IMR-90 (cell line): ENCODE data around the gene PLA2G4D. TPM values are rescaled to one million over a fixed set of nuclear protein-coding genes. Genes with fewer than 3 reads are reported as not detected.

Experiments used
- ATAC-seq: fragments of 200-7000 bp; cut with Tn5 transposase; 2 replicates; pipeline ENCODE4 v1.9.1; 2020; ENCODE audit warnings: low read depth, mild to moderate bottlenecking, moderate library complexity
- BruUV-seq: library from RNA; stranded (reverse); fragments of 400-500 nt; replicated peaks from 2 replicates; lab custom pipeline; 2021; lab: Mats Ljungman, UMichigan
- CTCF ChIA-PET: fragments of 300-600 bp; formaldehyde crosslinking; extraction: SDS; loops from one replicate; lab custom pipeline; 2021; ENCODE audit warnings: antibody characterized with exemption; lab: Yijun Ruan, JAX
- POLR2A ChIA-PET: fragments of 300-600 bp; sonication (Branson Sonifier 250); formaldehyde crosslinking; loops from one replicate; lab custom pipeline; 2022; ENCODE audit warnings: antibody characterized with exemption; ENCODE audit not compliant: unreplicated experiment; lab: Charles Lee
- DNase-seq: peaks from one replicate; pipeline ENCODE4 v3.0.0; 2013
- H2AFZ ChIP-seq: replicated peaks from 2 replicates; pipeline ENCODE3; 2013; ENCODE audit warnings: low read length, mild to moderate bottlenecking; ENCODE audit not compliant: poor library complexity
- H2AK5ac ChIP-seq: 2 replicates; pipeline ENCODE4 v1.6.1; 2013; ENCODE audit warnings: low read depth, low read length, inconsistent platforms
- H2AK9ac ChIP-seq: replicated peaks from 2 replicates; pipeline ENCODE3; 2013; ENCODE audit warnings: mild to moderate bottlenecking, low read depth, low read length, moderate library complexity; ENCODE audit not compliant: poor library complexity
- H2BK120ac ChIP-seq: 2 replicates; pipeline ENCODE4 v1.6.1; 2013; ENCODE audit warnings: low read depth, low read length, inconsistent platforms
- H2BK15ac ChIP-seq: 3 replicates; pipeline ENCODE4 v1.6.1; 2013; ENCODE audit warnings: low read depth, low read length, inconsistent platforms
- H2BK20ac ChIP-seq: 2 replicates; pipeline ENCODE4 v1.6.1; 2013; ENCODE audit warnings: low read depth, mild to moderate bottlenecking, inconsistent platforms, low read length, moderate library complexity
- H2BK5ac ChIP-seq: 2 replicates; pipeline ENCODE4 v1.6.1; 2013; ENCODE audit warnings: mild to moderate bottlenecking, low read depth, low read length, inconsistent platforms; ENCODE audit not compliant: poor library complexity, severe bottlenecking
- H3K14ac ChIP-seq: replicated peaks from 2 replicates; pipeline ENCODE4 v1.6.1; 2013; ENCODE audit warnings: low read depth, low read length, inconsistent platforms
- H3K18ac ChIP-seq: 2 replicates; pipeline ENCODE4 v1.6.1; 2013; ENCODE audit warnings: low read depth, low read length, control low read depth
- H3K23ac ChIP-seq: 2 replicates; pipeline ENCODE4 v1.6.1; 2013; ENCODE audit warnings: low read depth, low read length, inconsistent platforms
- H3K27ac ChIP-seq: 2 replicates; pipeline ENCODE4 v1.5.1; 2013; ENCODE audit warnings: mild to moderate bottlenecking, control low read depth, low read length; ENCODE audit not compliant: insufficient read depth
- H3K27me3 ChIP-seq: 2 replicates; pipeline ENCODE4 v1.6.1; 2013; ENCODE audit warnings: low read length; ENCODE audit not compliant: control insufficient read depth, insufficient read depth
- H3K36me3 ChIP-seq: 2 replicates; pipeline ENCODE4 v1.6.1; 2013; ENCODE audit warnings: low read length, mixed read lengths; ENCODE audit not compliant: control insufficient read depth, insufficient read depth
- H3K4ac ChIP-seq: 2 replicates; pipeline ENCODE4 v1.6.1; 2013; ENCODE audit warnings: low read depth, low read length, inconsistent platforms
- H3K4me1 ChIP-seq: 2 replicates; pipeline ENCODE4 v1.6.1; 2013; ENCODE audit warnings: low read length, mixed read lengths; ENCODE audit not compliant: control insufficient read depth, insufficient read depth
- H3K4me2 ChIP-seq: 2 replicates; pipeline ENCODE4 v1.6.1; 2013; ENCODE audit warnings: low read depth, mild to moderate bottlenecking, control low read depth, low read length, moderate library complexity
- H3K4me3 ChIP-seq: 2 replicates; pipeline ENCODE4 v1.5.1; 2013; ENCODE audit warnings: low read depth, mild to moderate bottlenecking, control low read depth, low read length, moderate library complexity; ENCODE audit not compliant: insufficient read depth
- H3K56ac ChIP-seq: 2 replicates; pipeline ENCODE4 v1.6.1; 2013; ENCODE audit warnings: low read length, inconsistent platforms; ENCODE audit not compliant: insufficient read depth; ENCODE audit errors: extremely low read depth
- H3K79me1 ChIP-seq, 2 experiments: 2 replicates each; pipeline ENCODE4 v1.6.1; 2013; ENCODE audit warnings: low read length in 2 of 2, inconsistent platforms in 1 of 2, low read depth in 1 of 2
- H3K9ac ChIP-seq: 2 replicates; pipeline ENCODE4 v1.6.1; 2013; ENCODE audit warnings: low read depth, low read length, control low read depth
- H3K9me1 ChIP-seq: 2 replicates; pipeline ENCODE4 v1.6.1; 2013; ENCODE audit warnings: low read length, inconsistent platforms; ENCODE audit not compliant: insufficient read depth
- H3K9me3 ChIP-seq: 2 replicates; pipeline ENCODE4 v1.6.1; 2013; ENCODE audit warnings: low read length; ENCODE audit not compliant: control insufficient read depth, insufficient read depth
- H4K20me1 ChIP-seq: 2 replicates; pipeline ENCODE4 v1.6.1; 2013; ENCODE audit warnings: low read length, inconsistent platforms; ENCODE audit not compliant: insufficient read depth
- H4K5ac ChIP-seq: 2 replicates; pipeline ENCODE4 v1.6.1; 2013; ENCODE audit warnings: mild to moderate bottlenecking, low read depth, low read length, control low read depth
- H4K8ac ChIP-seq, 2 experiments: 2 replicates each; pipeline ENCODE4 v1.6.1; 2013; ENCODE audit warnings: low read depth in 2 of 2, low read length in 2 of 2, control low read depth in 1 of 2, inconsistent platforms in 1 of 2
- H4K91ac ChIP-seq: 2 replicates; pipeline ENCODE4 v1.6.1; 2013; ENCODE audit warnings: low read depth, low read length, inconsistent platforms; ENCODE audit not compliant: insufficient read depth
- CEBPB ChIP-seq: IDR thresholded peaks from 2 replicates; pipeline ENCODE4 v1.6.1; 2012; ENCODE audit warnings: low read depth, low read length, improper control_type of control experiment
- MAFK ChIP-seq: IDR thresholded peaks from 2 replicates; pipeline ENCODE4 v1.6.1; 2012; ENCODE audit warnings: low read depth, low read length, improper control_type of control experiment
- RCOR1 ChIP-seq: IDR thresholded peaks from 2 replicates; pipeline ENCODE4 v1.6.1; 2012; ENCODE audit warnings: mild to moderate bottlenecking, low read length, improper control_type of control experiment; ENCODE audit not compliant: insufficient replicate concordance
- WGBS, 2 experiments: methylation state at CpG; one replicate each; pipeline versions ENCODE4 v1.1.5 to v1.1.7; 2013; ENCODE audit warnings: missing lambda C conversion rate in 2 of 2; ENCODE audit not compliant: insufficient read length in 1 of 2; ENCODE audit errors: extremely low coverage in 2 of 2; 5-methylcytosine and 5-hydroxymethylcytosine counted together
- dilution Hi-C: fragments of 300-500 bp; cut with HindIII; formaldehyde crosslinking; loops from one replicate; pipeline ENCODE4 v1.14.3; 2018; ENCODE audit warnings: low sequenced_read_pairs; ENCODE audit not compliant: unreplicated experiment
- in situ Hi-C: fragments of 300-500 bp; cut with MboI; formaldehyde crosslinking; loops from 3 replicates; pipeline ENCODE4 v1.14.3; 2019; ENCODE audit warnings: low sequenced_read_pairs, inconsistent platforms, mixed read lengths
- intact Hi-C: fragments of 100-400 bp; cut with micrococcal nuclease; formaldehyde crosslinking; loops from 2 replicates; pipeline ENCODE4 v1.10.0; 2022
- polyA plus RNA-seq, 3 experiments: library from polyadenylated mRNA; depleted of rRNA; stranded (reverse); fragments of >200 nt; gene quantifications; 2 replicates each; pipeline ENCODE4 v1.2.3, GENCODE V29; 2012; ENCODE audit warnings: low replicate concordance in 1 of 3
- total RNA-seq: library from RNA; depleted of rRNA; stranded (reverse); fragments of >200 nt; gene quantifications from 2 replicates; pipeline ENCODE4 v1.2.3, GENCODE V29; 2012
- TF ChIP-seq, protein P1 (sequence below): fragments of 150-350 bp; IDR thresholded peaks from 2 replicates; pipeline ENCODE4 v1.6.1; 2016; ENCODE audit warnings: low read depth, mild to moderate bottlenecking, low read length, moderate library complexity, borderline replicate concordance

The PLA2G4D gene
- total and polyA plus RNA-seq, 2 of the 4 experiments (the other 2 are of a cell fraction) = not detected

DNA sequence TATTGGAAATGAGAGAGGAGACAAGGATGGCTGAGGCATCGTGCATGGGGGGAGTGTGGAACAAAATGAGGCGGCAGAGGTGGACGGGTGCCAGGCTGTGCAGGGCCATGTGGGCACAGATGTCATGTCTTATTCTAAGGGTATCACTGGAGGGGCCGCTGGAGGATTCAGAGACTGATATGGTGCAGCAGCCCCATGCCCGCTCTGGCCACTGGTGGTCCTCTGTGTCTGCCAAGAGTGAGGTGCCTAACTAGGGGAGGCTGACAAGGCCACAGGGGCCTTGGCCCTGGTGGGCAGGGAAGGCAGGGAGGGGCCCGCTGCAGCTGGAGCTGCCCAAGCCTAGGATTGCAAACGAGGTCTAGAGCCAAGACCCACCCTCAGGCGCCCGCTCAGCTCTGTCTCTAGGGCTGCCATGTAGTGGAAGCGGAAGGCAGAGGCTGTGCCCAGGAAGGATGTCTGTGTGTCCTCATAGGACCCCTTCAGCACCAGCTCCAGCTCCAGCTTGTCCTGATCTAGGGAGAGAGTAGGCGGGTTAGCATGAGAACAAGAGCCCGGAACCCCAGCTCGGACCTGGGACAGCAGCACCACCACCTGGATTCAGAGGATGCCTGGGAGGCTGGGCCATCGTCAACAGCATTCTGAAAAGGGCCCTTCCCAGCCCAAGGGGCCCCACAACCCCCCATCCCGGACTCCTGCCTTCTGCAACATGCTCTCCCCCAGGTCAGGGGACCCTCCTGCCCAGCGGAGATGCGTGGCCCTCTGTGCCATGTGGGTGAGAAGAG lies 11.3 kb downstream of the PLA2G4D start (continued):
- no peak for TF ChIP-seq CEBPB

- in situ Hi-C loops = no loop called here
- CTCF ChIA-PET = no interaction called here
- no peak overlapping the region for H2BK5ac ChIP-seq
Measured at GRCh38 chr15:42082141-42082540, 12.2 kb downstream of the PLA2G4D start.

More at GRCh38 chr15:42082141-42082540, 12.2 kb downstream of the PLA2G4D start:
- H3K9me1 ChIP-seq = no peaks in the 10 kb centered on the region
- H3K23ac ChIP-seq = no peak overlapping the region
- H3K4ac ChIP-seq = no peak overlapping the region
- H3K9ac ChIP-seq = no peak overlapping the region
- no peaks in the 10 kb centered on the region for H4K20me1 ChIP-seq
- no peak overlapping the region for H2AFZ ChIP-seq
- H3K56ac ChIP-seq = no peak overlapping the region
- no peak overlapping the region for H3K4me3 ChIP-seq
- no peak for ATAC-seq
- no peak overlapping the region for H2BK15ac ChIP-seq
- no peaks in the 10 kb centered on the region for H3K9me3 ChIP-seq
- H3K79me1 ChIP-seq = no peaks in the 10 kb centered on the region
- H3K18ac ChIP-seq = no peak overlapping the region
- no peaks in the 10 kb centered on the region for H3K4me1 ChIP-seq
- H4K5ac ChIP-seq = no peak overlapping the region
- H3K4me2 ChIP-seq = no peak overlapping the region
- H3K14ac ChIP-seq = no peak overlapping the region
- no peak overlapping the region for H4K91ac ChIP-seq
- no peak for TF ChIP-seq MAFK
- TF ChIP-seq, protein P1, sequence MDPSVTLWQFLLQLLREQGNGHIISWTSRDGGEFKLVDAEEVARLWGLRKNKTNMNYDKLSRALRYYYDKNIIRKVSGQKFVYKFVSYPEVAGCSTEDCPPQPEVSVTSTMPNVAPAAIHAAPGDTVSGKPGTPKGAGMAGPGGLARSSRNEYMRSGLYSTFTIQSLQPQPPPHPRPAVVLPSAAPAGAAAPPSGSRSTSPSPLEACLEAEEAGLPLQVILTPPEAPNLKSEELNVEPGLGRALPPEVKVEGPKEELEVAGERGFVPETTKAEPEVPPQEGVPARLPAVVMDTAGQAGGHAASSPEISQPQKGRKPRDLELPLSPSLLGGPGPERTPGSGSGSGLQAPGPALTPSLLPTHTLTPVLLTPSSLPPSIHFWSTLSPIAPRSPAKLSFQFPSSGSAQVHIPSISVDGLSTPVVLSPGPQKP = no peak
- no peak for TF ChIP-seq RCOR1
- H3K27ac ChIP-seq = no peak overlapping the region
- intact Hi-C loops (loop anchor here (5.0 kb wide), 1 partner anchor 390 kb away; no protein-coding TSS in a partner anchor), dilution Hi-C loops (no loop called here)
- no peak overlapping the region for H2BK20ac ChIP-seq
- H3K36me3 ChIP-seq = no peaks in the 10 kb centered on the region
- H2AK9ac ChIP-seq = no peak overlapping the region
- H3K27me3 ChIP-seq = peaks cover 74% of the 10 kb centered on the region
- H4K8ac ChIP-seq = no peak overlapping the region
- no peak for DNase-seq
- POLR2A ChIA-PET = no interaction called here
- H2AK5ac ChIP-seq = no peak overlapping the region
- WGBS, 2 experiments = 13% methylated on average over 1 of the region's 1 CpG; no CpG with 5 or more reads in 1 of the 2 experiments
- no peak overlapping the region for H2BK120ac ChIP-seq
- BruUV-seq = no TSS peak
